Neural crest cell (in vitro differentiated cells): ENCODE measurements around the gene PAPOLA. TPM values are rescaled to one million over a fixed set of nuclear protein-coding genes. Genes with fewer than 3 reads are reported as not detected.

Source experiments
- DNase-seq: peaks from one replicate; pipeline ENCODE4 v3.0.0; 2021; ENCODE audit warnings: low read depth, mixed read lengths, low spot score
- H3K27ac Mint-ChIP-seq: one replicate; pipeline ENCODE4 v1.8.0; 2021; ENCODE audit warnings: mild to moderate bottlenecking, mixed read lengths; ENCODE audit not compliant: unreplicated experiment
- H3K27me3 Mint-ChIP-seq: 2 replicates; pipeline ENCODE4 v1.8.0; 2021; ENCODE audit warnings: low read depth, mild to moderate bottlenecking, mixed read lengths
- H3K36me3 Mint-ChIP-seq: 2 replicates; pipeline ENCODE4 v1.8.0; 2021; ENCODE audit warnings: low read depth, mild to moderate bottlenecking, mixed read lengths
- H3K4me1 Mint-ChIP-seq: 2 replicates; pipeline ENCODE4 v1.8.0; 2021; ENCODE audit warnings: mixed read lengths
- H3K4me3 Mint-ChIP-seq: one replicate; pipeline ENCODE4 v1.8.0; 2021; ENCODE audit warnings: mild to moderate bottlenecking, mixed read lengths
- H3K9me3 Mint-ChIP-seq: 2 replicates; pipeline ENCODE4 v1.8.0; 2021; ENCODE audit warnings: mixed read lengths
- CTCF ChIP-seq: fragments of 200-600 bp; sonication (generic); conservative IDR thresholded peaks from 2 replicates; pipeline ENCODE4 v1.5.0; 2021; ENCODE audit warnings: antibody characterized with exemption, mild to moderate bottlenecking
- total RNA-seq: library from RNA; stranded (reverse); gene quantifications from 2 replicates; pipeline ENCODE4 v1.2.1, GENCODE V29; 2021

The PAPOLA gene
- total RNA-seq, 1 donor from 2014 or later = 215 TPM

- no peaks in the 10 kb centered on the region for H3K9me3 Mint-ChIP-seq
- H3K4me1 Mint-ChIP-seq = peaks cover 58% of the 10 kb centered on the region
- H3K36me3 Mint-ChIP-seq = no peaks in the 10 kb centered on the region
- H3K27me3 Mint-ChIP-seq = peaks cover 5% of the 10 kb centered on the region
- peak overlapping the region; percentile 18 for H3K4me3 Mint-ChIP-seq
- H3K27ac Mint-ChIP-seq = no peak overlapping the region
- TF ChIP-seq CTCF = no peak
- DNase-seq = no peak
These were observed 83.5 kb downstream of the PAPOLA start for GRCh38 chr14:96585672-96586013.

DNA sequence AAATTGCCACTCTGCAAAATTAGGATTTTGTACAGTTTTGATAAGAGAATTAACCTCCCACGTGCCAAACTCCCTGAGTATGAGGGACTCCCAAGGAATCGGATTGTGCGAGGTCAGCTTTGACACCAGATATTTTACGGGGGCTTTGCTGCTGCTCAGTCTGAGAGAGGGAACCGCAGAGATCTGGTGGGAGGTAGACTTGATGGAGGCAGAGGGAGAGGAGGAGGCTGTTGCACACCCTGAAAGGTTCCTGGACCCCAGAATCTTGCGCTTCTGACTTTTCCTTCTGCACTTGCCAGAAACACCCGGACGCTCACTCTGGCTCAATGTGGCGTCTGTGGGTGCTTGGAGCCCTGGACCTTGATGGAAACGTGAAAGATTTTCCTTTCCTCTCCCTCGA lies 83.9 kb downstream of the PAPOLA start:
- Mint-ChIP-seq H3K9me3 (no peaks in the 10 kb centered on the region), H3K4me3 (peak overlapping the region; percentile 18), H3K4me1 (peaks cover 58% of the 10 kb centered on the region), H3K27me3 (peaks cover 5% of the 10 kb centered on the region), H3K36me3 (no peaks in the 10 kb centered on the region), H3K27ac (no peak overlapping the region)
- no peak for TF ChIP-seq CTCF
- no peak for DNase-seq

DNA sequence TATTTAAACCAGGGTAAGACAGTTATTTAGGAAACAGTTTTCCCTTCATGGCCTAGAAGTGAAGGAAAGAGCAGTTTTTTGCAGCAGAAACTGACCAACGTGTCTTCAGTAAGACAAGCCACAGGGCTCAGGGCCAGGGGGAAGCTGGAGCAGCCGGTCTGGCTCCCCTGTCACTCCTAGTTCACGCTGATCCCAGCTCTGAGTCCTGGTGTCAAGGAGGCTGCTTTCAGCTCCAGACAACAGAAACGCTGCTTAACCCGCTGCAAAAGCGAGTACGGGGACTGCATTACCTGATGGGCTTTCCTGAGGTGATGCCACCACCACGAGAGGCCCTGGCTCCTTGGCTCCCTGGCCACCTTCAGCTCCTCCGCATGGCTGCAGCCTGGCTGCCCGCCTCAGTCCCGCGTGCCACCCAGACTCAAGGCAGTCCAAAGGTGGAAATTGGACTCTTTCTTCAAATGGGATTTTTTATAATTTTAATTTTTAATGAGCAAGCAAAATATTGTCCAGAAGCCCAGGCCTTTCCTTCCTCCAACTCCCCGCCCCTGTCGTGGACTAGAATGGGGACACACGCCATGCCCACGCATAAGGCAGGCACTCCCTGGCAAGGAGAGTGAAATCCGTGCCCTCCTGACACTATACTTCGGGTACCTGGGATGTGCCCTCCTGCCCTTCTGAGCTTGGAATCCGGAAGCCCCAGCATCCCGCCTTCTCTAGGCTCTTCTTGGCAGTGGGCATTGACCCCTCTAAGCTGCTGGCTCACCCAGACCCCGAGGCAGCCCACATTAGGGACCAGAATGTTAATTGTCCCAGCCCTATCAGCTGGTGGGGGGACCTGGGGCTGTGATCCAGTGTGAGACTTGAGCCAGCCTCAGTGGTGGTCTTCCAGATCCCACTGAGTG lies 85.0 kb downstream of the PAPOLA start:
- H3K4me3 Mint-ChIP-seq = no peak overlapping the region
- H3K27me3 Mint-ChIP-seq = peaks cover 5% of the 10 kb centered on the region
- no peak for TF ChIP-seq CTCF
- H3K27ac Mint-ChIP-seq = no peak overlapping the region
- no peak for DNase-seq
- peaks cover 58% of the 10 kb centered on the region for H3K4me1 Mint-ChIP-seq
- no peaks in the 10 kb centered on the region for H3K36me3 Mint-ChIP-seq
- H3K9me3 Mint-ChIP-seq = no peaks in the 10 kb centered on the region

DNA sequence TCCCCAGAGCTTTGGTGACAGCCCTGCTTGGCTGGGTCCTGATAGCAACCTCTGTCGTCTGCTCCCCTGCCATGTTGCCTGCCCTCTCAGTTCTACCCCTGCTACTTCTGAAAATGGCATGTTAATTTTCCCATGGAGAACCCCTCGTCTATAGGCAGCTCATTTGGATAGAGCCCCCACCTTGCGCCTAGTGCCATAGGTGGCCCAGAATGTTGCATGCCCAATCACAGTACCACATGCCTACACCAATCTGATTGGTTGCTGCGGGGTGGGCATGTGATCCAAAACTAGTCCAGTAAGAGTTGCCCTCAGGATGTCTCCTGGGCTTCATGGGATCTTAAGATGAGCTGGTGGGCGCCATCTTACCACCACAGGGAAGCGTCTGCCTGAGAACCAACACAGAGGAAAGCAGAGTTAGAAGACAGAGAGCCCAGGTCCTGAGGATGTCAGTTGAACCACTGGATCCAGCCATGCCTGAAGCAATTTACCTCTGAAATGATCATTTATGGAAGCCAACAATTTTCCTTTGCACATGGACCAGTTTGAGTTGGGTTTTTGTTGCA lies 85.7 kb downstream of the PAPOLA start:
- no peaks in the 10 kb centered on the region for H3K36me3 Mint-ChIP-seq
- H3K27ac Mint-ChIP-seq = no peak overlapping the region
- DNase-seq = no peak
- H3K9me3 Mint-ChIP-seq = no peaks in the 10 kb centered on the region
- H3K4me3 Mint-ChIP-seq = peak overlapping the region; percentile 47
- peaks cover 5% of the 10 kb centered on the region for H3K27me3 Mint-ChIP-seq
- TF ChIP-seq CTCF = no peak
- peaks cover 61% of the 10 kb centered on the region for H3K4me1 Mint-ChIP-seq

DNA sequence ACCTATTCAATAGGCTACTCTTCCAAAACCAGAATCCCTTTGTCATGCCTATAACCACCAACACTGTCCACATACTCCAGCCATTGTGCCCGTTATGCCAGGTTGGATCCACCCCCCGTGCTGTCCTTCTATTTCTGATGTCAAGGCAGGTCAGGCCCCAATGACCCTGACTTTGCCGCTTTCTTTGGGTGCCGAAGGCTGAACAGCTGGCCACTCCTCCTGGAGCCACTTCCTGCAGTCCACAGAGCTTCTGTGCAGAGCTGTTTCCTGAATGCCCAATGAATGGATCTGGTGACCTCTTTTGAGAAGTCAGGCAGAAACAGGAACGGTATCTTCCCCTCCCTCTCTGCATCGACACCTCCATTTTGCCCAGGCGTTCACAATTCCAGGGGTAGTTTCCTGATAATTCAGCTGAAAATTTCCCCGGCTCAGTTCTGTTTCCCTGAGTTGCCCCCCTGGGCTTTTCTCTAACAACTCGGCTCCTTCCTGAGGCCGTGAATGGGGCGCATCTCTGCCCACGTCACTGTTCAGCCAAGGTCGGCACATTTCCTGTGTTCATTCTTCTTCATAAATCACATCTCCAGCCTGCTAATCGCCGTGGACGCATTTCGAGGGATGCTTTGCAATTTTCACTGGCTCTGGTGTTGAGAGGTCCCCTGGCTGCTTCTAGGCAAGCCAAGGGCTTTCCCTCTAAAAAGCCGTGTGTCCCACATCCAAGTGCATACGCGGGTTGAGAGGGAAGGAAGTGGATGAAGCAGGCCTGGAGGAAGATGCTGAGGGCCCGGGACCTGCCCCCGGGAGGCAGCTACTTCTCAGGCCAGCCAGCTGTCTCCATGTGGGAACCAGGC lies 86.5 kb downstream of the PAPOLA start:
- peak overlapping the region; percentile 25 for H3K27ac Mint-ChIP-seq
- H3K9me3 Mint-ChIP-seq = no peaks in the 10 kb centered on the region
- peaks cover 5% of the 10 kb centered on the region for H3K27me3 Mint-ChIP-seq
- no peak for TF ChIP-seq CTCF
- no peak for DNase-seq
- H3K36me3 Mint-ChIP-seq = no peaks in the 10 kb centered on the region
- H3K4me3 Mint-ChIP-seq = peak overlapping the region; percentile 47
- peaks cover 62% of the 10 kb centered on the region for H3K4me1 Mint-ChIP-seq
